GM12878 (cell line): ENCODE measurements around the gene RELT. TPM values are rescaled to one million over a fixed set of nuclear protein-coding genes. Genes with fewer than 3 reads are reported as not detected.

Experiments
- ATAC-seq: fragments of 200-7000 bp; cut with Tn5 transposase; 3 replicates; pipeline ENCODE4 v1.9.1; 2020; ENCODE audit warnings: mild to moderate bottlenecking, moderate library complexity
- BruUV-seq: library from RNA; stranded (reverse); fragments of 400-500 nt; replicated peaks from 2 replicates; lab custom pipeline; 2021; lab: Mats Ljungman, UMichigan
- CTCF ChIA-PET: fragments of 300-600 bp; sonication (Branson Sonifier 250); formaldehyde crosslinking; extraction: SDS; loops from one replicate; lab custom pipeline; 2021; ENCODE audit warnings: inconsistent platforms; lab: Yijun Ruan, JAX
- POLR2A ChIA-PET: fragments of 350-600 bp; formaldehyde crosslinking; extraction: SDS; loops from one replicate; lab custom pipeline; 2021; ENCODE audit warnings: inconsistent platforms; lab: Charles Lee
- RAD21 ChIA-PET: fragments of 300-600 bp; sonication (Branson Sonifier 250); formaldehyde crosslinking; loops from one replicate; lab custom pipeline; 2023; ENCODE audit warnings: antibody characterized with exemption; ENCODE audit not compliant: unreplicated experiment; lab: Charles Lee
- SMC1A ChIA-PET: fragments of 300-600 bp; sonication (Branson Sonifier 250); formaldehyde crosslinking; loops from one replicate; lab custom pipeline; 2023; ENCODE audit not compliant: unreplicated experiment, uncharacterized antibody; lab: Charles Lee
- DNase-seq: peaks from one replicate; pipeline ENCODE4 v3.0.0-alpha.2; 2011; ENCODE audit warnings: low read depth, low spot score
- FAIRE-seq: peaks from 3 replicates; lab custom pipeline; 2011; peaks lifted over from hg19 to GRCh38; lab: Jason Lieb, UNC
- H2AFZ ChIP-seq: 2 replicates; pipeline ENCODE4 v1.6.0; 2011; ENCODE audit warnings: low read depth, low read length, control low read depth; ENCODE audit not compliant: control insufficient read depth
- H3K27ac ChIP-seq: 2 replicates; pipeline ENCODE4 v1.5.1; 2011; ENCODE audit warnings: control low read depth; ENCODE audit not compliant: control insufficient read depth, insufficient read depth
- H3K27me3 ChIP-seq, 2 experiments: replicated peaks in 1 of 2; 2 replicates each; pipeline versions ENCODE4 v1.6.0 to v1.6.1; 2011; ENCODE audit warnings: low read length in 1 of 2; ENCODE audit not compliant: control insufficient read depth in 2 of 2, insufficient read depth in 2 of 2
- H3K36me3 ChIP-seq, 2 experiments: 2 replicates each; pipeline ENCODE4 v1.5.1; 2011; ENCODE audit warnings: low read length in 1 of 2; ENCODE audit not compliant: control insufficient read depth in 2 of 2, insufficient read depth in 2 of 2
- H3K4me1 ChIP-seq: 2 replicates; pipeline ENCODE4 v1.6.1; 2011; ENCODE audit warnings: mild to moderate bottlenecking, low read length, moderate library complexity, mixed read lengths; ENCODE audit not compliant: control insufficient read depth, insufficient read depth
- H3K4me2 ChIP-seq: 2 replicates; pipeline ENCODE4 v1.6.0; 2011; ENCODE audit warnings: control low read depth; ENCODE audit not compliant: control insufficient read depth, insufficient read depth
- H3K4me3 ChIP-seq: fragments of 200-600 bp; sonication (generic); 2 replicates; pipeline ENCODE4 v1.5.1; 2016
- H3K79me2 ChIP-seq: 2 replicates; pipeline ENCODE4 v1.6.0; 2011; ENCODE audit warnings: low read length; ENCODE audit not compliant: control insufficient read depth, insufficient read depth
- H3K9ac ChIP-seq: 2 replicates; pipeline ENCODE4 v1.8.0; 2011; ENCODE audit warnings: low read length, control low read depth, mixed read lengths; ENCODE audit not compliant: control insufficient read depth, insufficient read depth
- H3K9me3 ChIP-seq: replicated peaks from 3 replicates; pipeline ENCODE4 v1.5.1; 2011; ENCODE audit warnings: mild to moderate bottlenecking, low read length; ENCODE audit not compliant: control insufficient read depth, insufficient read depth
- H4K20me1 ChIP-seq: 2 replicates; pipeline ENCODE4 v1.6.0; 2011; ENCODE audit not compliant: control insufficient read depth, insufficient read depth
- CBX5 ChIP-seq: sonication (generic); IDR thresholded peaks from 2 replicates; pipeline ENCODE4 v1.6.1; 2016; ENCODE audit warnings: low read depth, moderate library complexity, mild to moderate bottlenecking, inconsistent platforms
- HDAC2 ChIP-seq: fragments of 200-600 bp; sonication (generic); IDR thresholded peaks from 2 replicates; pipeline ENCODE4 v1.6.1; 2017
- HSF1 ChIP-seq: fragments of 150-350 bp; IDR thresholded peaks from 2 replicates; pipeline ENCODE4 v1.6.1; 2014; ENCODE audit warnings: mild to moderate bottlenecking, low read depth, low read length
- IKZF2 ChIP-seq, 2 experiments: fragments of 450-650 bp; IDR thresholded peaks; 2 replicates each; pipeline ENCODE4 v1.6.1; 2017; ENCODE audit warnings: mild to moderate bottlenecking in 2 of 2, moderate library complexity in 2 of 2
- SPI1 ChIP-seq: IDR thresholded peaks from 2 replicates; pipeline ENCODE4 v1.6.1; 2011; ENCODE audit warnings: low read depth, mild to moderate bottlenecking, low read length, moderate library complexity, borderline replicate concordance; ENCODE audit not compliant: insufficient read depth
- ZZZ3 ChIP-seq: IDR thresholded peaks from 2 replicates; pipeline ENCODE4 v1.6.1; 2011; ENCODE audit warnings: low read depth; ENCODE audit not compliant: control insufficient read depth, insufficient read length
- WGBS: methylation state at CpG from one replicate; pipeline ENCODE4 v1.1.6; 2016; ENCODE audit warnings: low lambda C conversion rate; ENCODE audit not compliant: insufficient replicate concordance, insufficient coverage; ENCODE audit errors: missing lambda C conversion rate; 5-methylcytosine and 5-hydroxymethylcytosine counted together
- in situ Hi-C: fragments of 300-500 bp; cut with MboI; formaldehyde crosslinking; loops from 9 replicates; pipeline ENCODE4 v1.14.3; 2018; ENCODE audit warnings: mixed read lengths
- intact Hi-C: fragments of 100-400 bp; cut with micrococcal nuclease; formaldehyde crosslinking; loops from one replicate; pipeline ENCODE4 v1.14.2; 2022; ENCODE audit not compliant: unreplicated experiment
- polyA plus RNA-seq, 11 experiments: library from polyadenylated mRNA; depleted of rRNA in 4 of 11; unstranded in 6 of 11; stranded (reverse) in 5 of 11; fragments of >200 nt; fragmentation: Nextera tagmentation in 4 of 11; fragmentation: Illumina TruSeq in 1 of 11; extraction: Ambion mirVana in 4 of 11; extraction: Trizol in 1 of 11; gene quantifications; 1 replicate in 1 of 11; 2 replicates in 10 of 11; pipeline versions ENCODE4 v1.2.1 to v1.2.3, GENCODE V29; 2011 to 2016; ENCODE audit warnings: inconsistent platforms in 2 of 11, missing spikeins in 2 of 11, low read depth in 1 of 11
- total RNA-seq, 4 experiments: library from RNA; depleted of rRNA in 3 of 4; stranded (reverse); fragments of >200 nt in 3 of 4; fragmentation: Illumina TruSeq in 1 of 4; extraction: Trizol in 1 of 4; gene quantifications; 2 replicates each; pipeline versions ENCODE4 v1.2.1 to v1.2.3, GENCODE V29; 2013 to 2021
- TF ChIP-seq, protein P1 (sequence below): fragments of 450-650 bp; IDR thresholded peaks from 2 replicates; pipeline ENCODE4 v1.6.1; 2017; ENCODE audit warnings: antibody characterized with exemption, mild to moderate bottlenecking, moderate library complexity
- TF ChIP-seq, protein P2 (sequence below), 3 experiments: IDR thresholded peaks in 2 of 3; conservative IDR thresholded peaks in 1 of 3; 2 replicates each; pipeline ENCODE4 v1.5.1; 2011; ENCODE audit warnings: low read depth in 3 of 3, low read length in 3 of 3, mild to moderate bottlenecking in 3 of 3, control low read depth in 2 of 3, moderate library complexity in 2 of 3, inconsistent platforms in 1 of 3, mixed read lengths in 1 of 3; ENCODE audit not compliant: control insufficient read depth in 2 of 3, insufficient read depth in 1 of 3; ENCODE audit errors: extremely low read depth in 1 of 3

The RELT gene
- total and polyA plus RNA-seq, 10 of the 15 experiments (the other 5 are each of a cell fraction or from before 2014, with no cell fraction given) = 1.2 to 28.5 (median 10.8) TPM

GRCh38 chr11:73425108-73425507 lies 48.9 kb downstream of the RELT start:
- no peak for DNase-seq
- Histone ChIP-seq H3K4me3 (no peak overlapping the region), H4K20me1 (no peaks in the 10 kb centered on the region), H3K4me2 (no peak overlapping the region), H3K27me3 (no peaks in the 10 kb centered on the region), H3K9me3 (no peaks in the 10 kb centered on the region), H3K27ac (no peak overlapping the region), H3K9ac (no peak overlapping the region), H3K79me2 (no peaks in the 10 kb centered on the region), H2AFZ (no peak overlapping the region), H3K4me1 (peaks cover 3% of the 10 kb centered on the region; the same call in 1 of the 2 replicates), H3K36me3 (no peaks in the 10 kb centered on the region; a peak in 1 of 4 replicates)
- CTCF ChIA-PET = interaction anchor here (1.0 to 6.4 kb wide), 7 partner anchors 8 to 236 kb away, joined by 3 to 29 read pairs (median 5); no protein-coding TSS in a partner anchor
- BruUV-seq = no TSS peak
- in situ Hi-C loops (no loop called here), intact Hi-C loops (no loop called here)
- ATAC-seq = no peak
- 95% methylated on average over 1 of the region's 1 CpG for WGBS
- SMC1A ChIA-PET = interaction anchor here (0.5 to 6.1 kb wide), 8 partner anchors 10 to 265 kb away, joined by 3 to 34 read pairs (median 4); no protein-coding TSS in a partner anchor
- no peak for FAIRE-seq
- TF ChIP-seq HDAC2 = no peak
- 0 out of 2 replicates have a peak, but pooled peaks have one; percentile 1 for TF ChIP-seq SPI1
- RAD21 ChIA-PET = no interaction called here
- POLR2A ChIA-PET = interaction anchor here (0.5 to 2.6 kb wide), 2 partner anchors 9 to 191 kb away, joined by 3 to 10 read pairs; no protein-coding TSS in a partner anchor

DNA sequence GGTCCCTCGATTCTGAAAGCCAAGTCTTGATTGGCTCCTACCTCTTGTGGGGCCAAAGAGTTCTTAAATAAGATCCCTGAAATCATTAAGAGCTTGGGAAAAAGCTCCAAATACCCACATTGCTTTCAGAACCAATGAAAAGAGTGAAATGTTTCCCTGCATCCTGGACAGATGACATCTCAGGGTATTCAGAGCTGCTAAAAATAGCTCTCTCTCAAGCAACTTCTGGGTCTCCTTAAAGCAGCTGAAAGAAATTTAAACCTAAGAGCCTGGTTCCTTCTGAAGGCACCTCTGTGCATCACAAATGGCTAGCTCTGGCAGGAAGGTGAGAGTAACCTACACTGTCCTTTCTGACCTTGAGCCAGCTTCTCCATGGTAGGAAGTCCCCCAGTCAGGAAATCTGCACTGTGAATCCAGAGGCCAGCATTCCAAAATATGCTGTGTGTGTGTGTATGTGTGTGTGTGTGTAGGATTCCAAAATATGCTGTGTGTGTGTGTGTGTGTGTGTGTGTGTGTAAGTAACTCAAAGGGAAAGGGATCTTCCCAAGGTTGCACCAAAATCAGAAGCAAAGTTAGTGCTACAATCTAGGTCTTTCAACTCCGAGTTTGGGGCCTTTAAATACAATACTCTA lies 50.1 kb downstream of the RELT start:
- Histone ChIP-seq H3K4me1 (peaks cover 3% of the 10 kb centered on the region; the same call in 1 of the 2 replicates), H3K4me3 (no peak overlapping the region), H3K9ac (no peak overlapping the region), H3K79me2 (no peaks in the 10 kb centered on the region), H3K36me3 (no peaks in the 10 kb centered on the region; a peak in 1 of 4 replicates), H3K27me3 (no peaks in the 10 kb centered on the region), H3K4me2 (no peak overlapping the region), H4K20me1 (no peaks in the 10 kb centered on the region), H3K9me3 (no peaks in the 10 kb centered on the region), H3K27ac (no peak overlapping the region), H2AFZ (no peak overlapping the region)
- TF ChIP-seq HSF1 (no peak), IKZF2 (IDR thresholded peaks at IDR 0.05) (no peak), CBX5 (no peak), ZZZ3 (no peak)
- TF ChIP-seq, protein P1, sequence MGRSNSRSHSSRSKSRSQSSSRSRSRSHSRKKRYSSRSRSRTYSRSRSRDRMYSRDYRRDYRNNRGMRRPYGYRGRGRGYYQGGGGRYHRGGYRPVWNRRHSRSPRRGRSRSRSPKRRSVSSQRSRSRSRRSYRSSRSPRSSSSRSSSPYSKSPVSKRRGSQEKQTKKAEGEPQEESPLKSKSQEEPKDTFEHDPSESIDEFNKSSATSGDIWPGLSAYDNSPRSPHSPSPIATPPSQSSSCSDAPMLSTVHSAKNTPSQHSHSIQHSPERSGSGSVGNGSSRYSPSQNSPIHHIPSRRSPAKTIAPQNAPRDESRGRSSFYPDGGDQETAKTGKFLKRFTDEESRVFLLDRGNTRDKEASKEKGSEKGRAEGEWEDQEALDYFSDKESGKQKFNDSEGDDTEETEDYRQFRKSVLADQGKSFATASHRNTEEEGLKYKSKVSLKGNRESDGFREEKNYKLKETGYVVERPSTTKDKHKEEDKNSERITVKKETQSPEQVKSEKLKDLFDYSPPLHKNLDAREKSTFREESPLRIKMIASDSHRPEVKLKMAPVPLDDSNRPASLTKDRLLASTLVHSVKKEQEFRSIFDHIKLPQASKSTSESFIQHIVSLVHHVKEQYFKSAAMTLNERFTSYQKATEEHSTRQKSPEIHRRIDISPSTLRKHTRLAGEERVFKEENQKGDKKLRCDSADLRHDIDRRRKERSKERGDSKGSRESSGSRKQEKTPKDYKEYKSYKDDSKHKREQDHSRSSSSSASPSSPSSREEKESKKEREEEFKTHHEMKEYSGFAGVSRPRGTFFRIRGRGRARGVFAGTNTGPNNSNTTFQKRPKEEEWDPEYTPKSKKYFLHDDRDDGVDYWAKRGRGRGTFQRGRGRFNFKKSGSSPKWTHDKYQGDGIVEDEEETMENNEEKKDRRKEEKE = no peak
- TF ChIP-seq, protein P2, sequence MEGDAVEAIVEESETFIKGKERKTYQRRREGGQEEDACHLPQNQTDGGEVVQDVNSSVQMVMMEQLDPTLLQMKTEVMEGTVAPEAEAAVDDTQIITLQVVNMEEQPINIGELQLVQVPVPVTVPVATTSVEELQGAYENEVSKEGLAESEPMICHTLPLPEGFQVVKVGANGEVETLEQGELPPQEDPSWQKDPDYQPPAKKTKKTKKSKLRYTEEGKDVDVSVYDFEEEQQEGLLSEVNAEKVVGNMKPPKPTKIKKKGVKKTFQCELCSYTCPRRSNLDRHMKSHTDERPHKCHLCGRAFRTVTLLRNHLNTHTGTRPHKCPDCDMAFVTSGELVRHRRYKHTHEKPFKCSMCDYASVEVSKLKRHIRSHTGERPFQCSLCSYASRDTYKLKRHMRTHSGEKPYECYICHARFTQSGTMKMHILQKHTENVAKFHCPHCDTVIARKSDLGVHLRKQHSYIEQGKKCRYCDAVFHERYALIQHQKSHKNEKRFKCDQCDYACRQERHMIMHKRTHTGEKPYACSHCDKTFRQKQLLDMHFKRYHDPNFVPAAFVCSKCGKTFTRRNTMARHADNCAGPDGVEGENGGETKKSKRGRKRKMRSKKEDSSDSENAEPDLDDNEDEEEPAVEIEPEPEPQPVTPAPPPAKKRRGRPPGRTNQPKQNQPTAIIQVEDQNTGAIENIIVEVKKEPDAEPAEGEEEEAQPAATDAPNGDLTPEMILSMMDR (IDR thresholded peaks at IDR 0.05 in 2 of 3, conservative IDR thresholded peaks at IDR 0.05 in 1 of 3; ENCODE audit: control insufficient read depth in 2 of 3, extremely low read depth in 1 of 3, insufficient read depth in 1 of 3, low read depth in 3 of 3, low read length in 3 of 3) = no peak
- ChIA-PET CTCF (interaction anchor here (0.6 to 6.4 kb wide), 7 partner anchors 9 to 326 kb away, joined by 3 to 29 read pairs (median 5); no protein-coding TSS in a partner anchor), RAD21 (no interaction called here), SMC1A (interaction anchor here (1.9 to 6.1 kb wide), 3 partner anchors 10 to 76 kb away, joined by 4 to 34 read pairs (median 11); no protein-coding TSS in a partner anchor), POLR2A (interaction anchor here (0.9 to 1.3 kb wide), 2 partner anchors 9 to 264 kb away, joined by 3 to 4 read pairs; no protein-coding TSS in a partner anchor)
- in situ Hi-C loops = no loop called here
- ATAC-seq (no peak), DNase-seq (no peak), FAIRE-seq (no peak)
- 90% methylated on average over 2 of the region's 2 CpGs for WGBS
- no TSS peak for BruUV-seq
- intact Hi-C loops = no loop called here
